Kasumi-1 (cell line): ENCODE results near the gene LARP4B.

Experiments used
- DNase-seq, 2 experiments: peaks; one replicate each; lab custom pipeline; 2025; lab: John Stamatoyannopoulos, UW

The LARP4B gene

GRCh38 chr10:767794-768193, 163.7 kb downstream of the LARP4B start:
- DNase-seq = no peak

GRCh38 chr10:767211-767610, 164.3 kb downstream of the LARP4B start:
- no peak for DNase-seq

- peak in 1 of 2 experiments; percentile 13 for DNase-seq
Observed at GRCh38 chr10:761376-761775, 170.1 kb downstream of the LARP4B start.

- no peak for DNase-seq
Observed at GRCh38 chr10:760622-761021, 170.9 kb downstream of the LARP4B start.

GRCh38 chr10:759898-760477, 171.5 kb downstream of the LARP4B start:
- DNase-seq = no peak
